Progenitor cell of endocrine pancreas (in vitro differentiated cells): ENCODE measurements around the gene FAM171A2. TPM values are rescaled to one million over a fixed set of nuclear protein-coding genes. Genes with fewer than 3 reads are reported as not detected.

Source experiments
- DNase-seq: peaks from one replicate; pipeline ENCODE4 v3.0.0; 2021; ENCODE audit warnings: low spot score; ENCODE audit not compliant: unreplicated experiment
- H3K27ac Mint-ChIP-seq: 2 replicates; pipeline ENCODE4 v1.8.0; 2021; ENCODE audit warnings: mild to moderate bottlenecking, moderate library complexity, mixed read lengths
- H3K27me3 Mint-ChIP-seq: 2 replicates; pipeline ENCODE4 v1.8.0; 2021; ENCODE audit warnings: mixed read lengths
- H3K36me3 Mint-ChIP-seq: 2 replicates; pipeline ENCODE4 v1.8.0; 2022; ENCODE audit warnings: mixed read lengths; ENCODE audit not compliant: insufficient read depth
- H3K4me1 Mint-ChIP-seq: 2 replicates; pipeline ENCODE4 v1.8.0; 2021; ENCODE audit warnings: low read depth, mixed read lengths
- H3K4me3 Mint-ChIP-seq: 2 replicates; pipeline ENCODE4 v1.8.0; 2021; ENCODE audit warnings: low read depth, mild to moderate bottlenecking, moderate library complexity, mixed read lengths
- H3K9me3 Mint-ChIP-seq: 2 replicates; pipeline ENCODE4 v1.8.0; 2021; ENCODE audit warnings: low read depth, mixed read lengths
- CTCF ChIP-seq: fragments of 200-600 bp; sonication (generic); IDR thresholded peaks from one replicate; pipeline ENCODE4 v1.5.0; 2021; ENCODE audit warnings: antibody characterized with exemption, mild to moderate bottlenecking; ENCODE audit not compliant: unreplicated experiment
- total RNA-seq: library from RNA; stranded (reverse); gene quantifications from 2 replicates; pipeline ENCODE4 v1.2.1, GENCODE V29; 2021

Gene FAM171A2
- total RNA-seq, 1 donor from 2014 or later = 42.5 TPM

- DNase-seq = no peak
- peaks cover 11% of the 10 kb centered on the region for H3K27me3 Mint-ChIP-seq
- no peaks in the 10 kb centered on the region for H3K9me3 Mint-ChIP-seq
- no peak overlapping the region for H3K4me3 Mint-ChIP-seq
- no peaks in the 10 kb centered on the region for H3K36me3 Mint-ChIP-seq
- no peak for TF ChIP-seq CTCF
- H3K27ac Mint-ChIP-seq = no peak overlapping the region
- H3K4me1 Mint-ChIP-seq = peaks cover 5% of the 10 kb centered on the region
These were observed 35.8 kb downstream of the FAM171A2 start for GRCh38 chr17:44327715-44328449.

GRCh38 chr17:44326861-44327444 lies 36.7 kb downstream of the FAM171A2 start:
- no peak for TF ChIP-seq CTCF
- H3K27me3 Mint-ChIP-seq = peaks cover 11% of the 10 kb centered on the region
- H3K36me3 Mint-ChIP-seq = no peaks in the 10 kb centered on the region
- DNase-seq = peak; percentile 76
- H3K27ac Mint-ChIP-seq = peak overlapping the region; percentile 83
- no peak overlapping the region for H3K4me3 Mint-ChIP-seq
- peaks cover 5% of the 10 kb centered on the region for H3K4me1 Mint-ChIP-seq
- no peaks in the 10 kb centered on the region for H3K9me3 Mint-ChIP-seq

- H3K27me3 Mint-ChIP-seq = peaks cover 11% of the 10 kb centered on the region
- peaks cover 5% of the 10 kb centered on the region for H3K4me1 Mint-ChIP-seq
- H3K9me3 Mint-ChIP-seq = no peaks in the 10 kb centered on the region
- peak within 1 kb of the TSS; percentile 67 for H3K27ac Mint-ChIP-seq
- DNase-seq = peak; percentile 94
- no peaks in the 10 kb centered on the region for H3K36me3 Mint-ChIP-seq
- TF ChIP-seq CTCF = no peak
- peak within 1 kb of the TSS; percentile 80 for H3K4me3 Mint-ChIP-seq
These were observed 38.9 kb downstream of the FAM171A2 start, which contains the start of gene SLC25A39 for GRCh38 chr17:44324571-44325275. TSS of gene SLC25A39 (minus strand) at chr17:44324823. CDS start at chr17:44323562, 1,261 bp downstream.

GRCh38 chr17:44324092-44324570 lies 39.5 kb downstream of the FAM171A2 start:
- H3K36me3 Mint-ChIP-seq = peaks cover 3% of the 10 kb centered on the region
- no peaks in the 10 kb centered on the region for H3K9me3 Mint-ChIP-seq
- peak overlapping the region; percentile 45 for H3K27ac Mint-ChIP-seq
- peak overlapping the region; percentile 80 for H3K4me3 Mint-ChIP-seq
- no peak for DNase-seq
- peaks cover 11% of the 10 kb centered on the region for H3K27me3 Mint-ChIP-seq
- TF ChIP-seq CTCF = no peak
- H3K4me1 Mint-ChIP-seq = peaks cover 5% of the 10 kb centered on the region
